Kidney tubule cell (primary cell): Measurements from ENCODE around the gene RNASEL.
A peak's percentile ranks its signal among the peaks of the same experiment; 100 is the strongest.
"Not testable (repeated sequence)": the region's sequence is repeated elsewhere in the genome, so short reads cannot be mapped to it uniquely, and the experiment has no call there.

Source experiments
- DNase-seq: peaks from one replicate; pipeline ENCODE4 v3.0.0-alpha.2; 2018; ENCODE audit warnings: low spot score

Gene RNASEL

GRCh38 chr1:182563095-182563494, 26.0 kb downstream of the RNASEL start:
- DNase-seq, result no peak

DNA sequence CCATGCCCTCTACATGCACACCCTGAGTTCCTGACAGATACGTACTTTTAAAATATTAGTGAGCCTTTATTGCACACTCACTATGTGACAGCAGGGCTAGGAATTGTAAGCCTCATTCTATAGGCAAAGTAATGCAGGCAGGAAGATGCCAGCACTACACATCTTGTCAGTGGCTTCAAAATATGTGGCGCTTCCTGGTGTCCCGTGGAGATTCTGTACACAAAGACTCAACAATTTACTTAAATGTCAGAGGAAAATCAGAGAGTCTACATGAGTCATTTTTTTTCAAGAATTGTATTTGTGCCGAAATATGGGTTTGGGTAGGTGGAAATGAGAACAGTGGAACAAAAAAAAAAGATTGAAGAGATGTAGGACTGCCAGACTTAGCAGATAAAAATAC, 27.6 kb downstream of the RNASEL start:
- no peak for DNase-seq

- DNase-seq, result no peak
Observed at GRCh38 chr1:182560392-182560984, 28.6 kb downstream of the RNASEL start.

DNA sequence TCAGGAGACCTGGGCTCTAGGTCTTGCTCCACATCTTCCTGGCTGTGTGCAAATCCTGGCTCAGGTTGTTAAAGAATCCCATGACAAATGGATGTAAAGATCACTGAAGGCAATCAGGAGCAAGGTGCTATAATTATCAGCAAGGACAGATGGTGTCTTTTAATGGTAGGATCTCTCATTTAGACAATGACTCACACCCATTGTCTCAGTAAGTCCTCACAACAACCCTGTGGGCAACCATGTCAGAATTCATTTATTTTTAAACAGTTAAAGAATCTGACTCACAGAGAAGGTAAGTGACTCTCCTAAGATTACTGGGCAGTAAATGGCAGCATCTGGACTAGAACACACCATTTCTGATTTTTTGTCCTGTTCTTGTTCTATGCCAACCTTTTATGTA, 32.8 kb downstream of the RNASEL start:
- DNase-seq, result peak; percentile 67

- no peak for DNase-seq
Observed at GRCh38 chr1:182555493-182555892, 33.6 kb downstream of the RNASEL start.

GRCh38 chr1:182552527-182552926, 36.5 kb downstream of the RNASEL start:
- no peak for DNase-seq

- no peak for DNase-seq
Observed at GRCh38 chr1:182549811-182550210, 39.2 kb downstream of the RNASEL start.

GRCh38 chr1:182549346-182549745, 39.7 kb downstream of the RNASEL start:
- DNase-seq, result no peak

GRCh38 chr1:182533896-182534295, 55.2 kb downstream of the RNASEL start:
- DNase-seq, result no peak

GRCh38 chr1:182528206-182528605, 60.9 kb downstream of the RNASEL start:
- DNase-seq, result not testable (repeated sequence)

- no peak for DNase-seq
Observed at GRCh38 chr1:182527680-182528079, 61.4 kb downstream of the RNASEL start.

- DNase-seq, result no peak
Observed at GRCh38 chr1:182525342-182525741, 63.7 kb downstream of the RNASEL start.
